Nephron (organoid): ENCODE data around the gene DLX1.

Experiments
- H3K27ac Mint-ChIP-seq, 3 experiments: 2 replicates each; pipeline ENCODE4 v1.8.0; 2020; ENCODE audit warnings: mixed read lengths in 3 of 3, mild to moderate bottlenecking in 2 of 3, moderate library complexity in 1 of 3
- H3K27me3 Mint-ChIP-seq: 2 replicates; pipeline ENCODE4 v1.8.0; 2021; ENCODE audit warnings: low read depth, mild to moderate bottlenecking, moderate library complexity, mixed read lengths
- H3K36me3 Mint-ChIP-seq: 2 replicates; pipeline ENCODE4 v1.8.0; 2020; ENCODE audit warnings: low read depth, mixed read lengths
- H3K4me1 Mint-ChIP-seq: 2 replicates; pipeline ENCODE4 v1.8.0; 2020; ENCODE audit warnings: mixed read lengths
- H3K4me3 Mint-ChIP-seq, 3 experiments: 2 replicates each; pipeline ENCODE4 v1.8.0; 2020; ENCODE audit warnings: mild to moderate bottlenecking in 3 of 3, mixed read lengths in 3 of 3, moderate library complexity in 2 of 3
- H3K9me3 Mint-ChIP-seq: 2 replicates; pipeline ENCODE4 v1.8.0; 2020; ENCODE audit warnings: mixed read lengths
- CTCF ChIP-seq, 3 experiments: fragments of 200-600 bp; sonication (generic); IDR thresholded peaks; one replicate each; pipeline ENCODE4 v1.5.0; 2021; ENCODE audit warnings: antibody characterized with exemption in 3 of 3; ENCODE audit not compliant: unreplicated experiment in 3 of 3

DLX1 gene

GRCh38 chr2:172088245-172089004, 3.1 kb downstream of the DLX1 start:
- peaks cover 100% of the 10 kb centered on the region for H3K27me3 Mint-ChIP-seq
- TF ChIP-seq CTCF (IDR thresholded peaks at IDR 0.05; ENCODE audit: unreplicated experiment in 3 of 3) = no peak
- H3K9me3 Mint-ChIP-seq = peaks cover 3% of the 10 kb centered on the region
- H3K36me3 Mint-ChIP-seq = no peaks in the 10 kb centered on the region
- H3K4me1 Mint-ChIP-seq = peaks cover 35% of the 10 kb centered on the region
- peak overlapping the region in 2 of 3 experiments; percentile 4 to 26 for H3K4me3 Mint-ChIP-seq
- no peak overlapping the region for H3K27ac Mint-ChIP-seq

GRCh38 chr2:172089005-172089504, 3.7 kb downstream of the DLX1 start:
- no peak for TF ChIP-seq CTCF (IDR thresholded peaks at IDR 0.05; ENCODE audit: unreplicated experiment in 3 of 3)

GRCh38 chr2:172089633-172090032, 4.3 kb downstream of the DLX1 start:
- H3K27me3 Mint-ChIP-seq = peaks cover 100% of the 10 kb centered on the region
- H3K4me3 Mint-ChIP-seq = no peak overlapping the region
- no peaks in the 10 kb centered on the region for H3K36me3 Mint-ChIP-seq
- H3K27ac Mint-ChIP-seq = no peak overlapping the region
- TF ChIP-seq CTCF (IDR thresholded peaks at IDR 0.05; ENCODE audit: unreplicated experiment in 3 of 3) = no peak
- H3K4me1 Mint-ChIP-seq = peaks cover 32% of the 10 kb centered on the region
- H3K9me3 Mint-ChIP-seq = peaks cover 3% of the 10 kb centered on the region

More at GRCh38 chr2:172089005-172089504, 3.7 kb downstream of the DLX1 start:
- peaks cover 3% of the 10 kb centered on the region for H3K9me3 Mint-ChIP-seq
- peaks cover 34% of the 10 kb centered on the region for H3K4me1 Mint-ChIP-seq
- no peaks in the 10 kb centered on the region for H3K36me3 Mint-ChIP-seq
- H3K27ac Mint-ChIP-seq = no peak overlapping the region
- H3K27me3 Mint-ChIP-seq = peaks cover 100% of the 10 kb centered on the region
- no peak overlapping the region for H3K4me3 Mint-ChIP-seq

- H3K4me3 Mint-ChIP-seq = no peak overlapping the region
- no peaks in the 10 kb centered on the region for H3K36me3 Mint-ChIP-seq
- H3K27ac Mint-ChIP-seq = no peak overlapping the region
- no peak for TF ChIP-seq CTCF (IDR thresholded peaks at IDR 0.05; ENCODE audit: unreplicated experiment in 3 of 3)
- peaks cover 100% of the 10 kb centered on the region for H3K27me3 Mint-ChIP-seq
- peaks cover 33% of the 10 kb centered on the region for H3K4me1 Mint-ChIP-seq
- peaks cover 3% of the 10 kb centered on the region for H3K9me3 Mint-ChIP-seq
Observed at GRCh38 chr2:172090044-172090961, 5.0 kb downstream of the DLX1 start.

GRCh38 chr2:172091000-172091641, 5.8 kb downstream of the DLX1 start:
- no peak for TF ChIP-seq CTCF (IDR thresholded peaks at IDR 0.05; ENCODE audit: unreplicated experiment in 3 of 3)
- Mint-ChIP-seq H3K27ac (no peak overlapping the region), H3K36me3 (no peaks in the 10 kb centered on the region), H3K27me3 (peaks cover 100% of the 10 kb centered on the region), H3K4me3 (no peak overlapping the region), H3K4me1 (peaks cover 36% of the 10 kb centered on the region), H3K9me3 (peaks cover 3% of the 10 kb centered on the region)
